HepG2 (cell line): ENCODE measurements around the gene CNIH3. TPM values are rescaled to one million over a fixed set of nuclear protein-coding genes. Genes with fewer than 3 reads are reported as not detected.

Source experiments
- ATAC-seq: fragments of 200-7000 bp; cut with Tn5 transposase; 3 replicates; pipeline ENCODE4 v1.9.1; 2020; ENCODE audit warnings: mild to moderate bottlenecking, moderate library complexity
- BruUV-seq: library from RNA; stranded (reverse); fragments of 400-500 nt; replicated peaks from 2 replicates; lab custom pipeline; 2021; lab: Mats Ljungman, UMichigan
- CTCF ChIA-PET: fragments of 300-600 bp; formaldehyde crosslinking; extraction: SDS; loops from one replicate; lab custom pipeline; 2021; ENCODE audit warnings: low total read pairs, inconsistent platforms, low intra/inter-chr PET ratio; lab: Yijun Ruan, JAX
- POLR2A ChIA-PET: fragments of 350-600 bp; sonication (Branson Sonifier 250); formaldehyde crosslinking; loops from one replicate; lab custom pipeline; 2020; ENCODE audit warnings: antibody characterized with exemption, inconsistent platforms; lab: Yijun Ruan, JAX
- DNase-seq: peaks from one replicate; pipeline ENCODE4 v3.0.0-alpha.2; 2015; ENCODE audit warnings: low spot score
- FAIRE-seq: peaks from 3 replicates; lab custom pipeline; 2011; peaks lifted over from hg19 to GRCh38; lab: Jason Lieb, UNC
- H2AFZ ChIP-seq: one replicate; pipeline ENCODE4 v1.6.1; 2011; ENCODE audit warnings: low read length, inconsistent platforms
- H3K27ac ChIP-seq: fragments of 300-600 bp; 3 replicates; pipeline ENCODE4 v1.8.0; 2011; ENCODE audit warnings: mixed run types, mild to moderate bottlenecking, mixed read lengths, low read length, inconsistent platforms; ENCODE audit not compliant: insufficient read depth; ENCODE audit errors: extremely low read length
- H3K27me3 ChIP-seq, 2 experiments: fragments of 200-600 bp in 1 of 2; 2 replicates in 1 of 2; 3 replicates in 1 of 2; pipeline versions ENCODE4 v1.6.0 to v1.8.0; 2011; ENCODE audit warnings: low read length in 2 of 2, mild to moderate bottlenecking in 2 of 2, moderate library complexity in 2 of 2, inconsistent platforms in 1 of 2; ENCODE audit not compliant: insufficient read depth in 2 of 2, control insufficient read depth in 1 of 2
- H3K36me3 ChIP-seq, 2 experiments: fragments of 200-600 bp in 1 of 2; replicated peaks in 1 of 2; 2 replicates in 1 of 2; 3 replicates in 1 of 2; pipeline versions ENCODE4 v1.5.1 to v1.8.0; 2011; ENCODE audit warnings: low read length in 2 of 2, inconsistent platforms in 1 of 2; ENCODE audit not compliant: insufficient read depth in 2 of 2, control insufficient read depth in 1 of 2
- H3K4me1 ChIP-seq: 2 replicates; pipeline ENCODE4 v1.5.1; 2012; ENCODE audit warnings: low read length, inconsistent platforms; ENCODE audit not compliant: insufficient read depth
- H3K4me2 ChIP-seq: 2 replicates; pipeline ENCODE4 v1.6.0; 2011; ENCODE audit warnings: low read depth, low read length, inconsistent platforms
- H3K4me3 ChIP-seq, 3 experiments: fragments of 200-600 bp in 1 of 3; sonication (generic), shearing (Covaris generic) in 1 of 3; replicated peaks in 1 of 3; 2 replicates each; pipeline ENCODE4 v1.5.1; 2011 to 2016; ENCODE audit warnings: low read length in 3 of 3, inconsistent platforms in 2 of 3, low read depth in 2 of 3, mild to moderate bottlenecking in 2 of 3, control low read depth in 1 of 3, mixed read lengths in 1 of 3; ENCODE audit not compliant: insufficient read depth in 1 of 3
- H3K79me2 ChIP-seq: one replicate; pipeline ENCODE4 v1.6.1; 2011; ENCODE audit warnings: low read length, inconsistent platforms; ENCODE audit not compliant: insufficient read depth
- H3K9ac ChIP-seq: 2 replicates; pipeline ENCODE4 v1.6.0; 2011; ENCODE audit warnings: mild to moderate bottlenecking, low read depth, low read length, inconsistent platforms; ENCODE audit not compliant: insufficient read depth
- H3K9me3 ChIP-seq: 2 replicates; pipeline ENCODE4 v1.5.1; 2012; ENCODE audit warnings: mild to moderate bottlenecking, low read length
- H4K20me1 ChIP-seq: 2 replicates; pipeline ENCODE4 v1.6.0; 2011; ENCODE audit warnings: inconsistent platforms, mild to moderate bottlenecking, low read length, moderate library complexity; ENCODE audit not compliant: insufficient read depth
- ISX ChIP-seq: sonication (generic); formaldehyde crosslinking; conservative IDR thresholded peaks from 2 replicates; pipeline ENCODE4 v1.5.0; 2020; ENCODE audit warnings: missing genetic modification reagents
- RERE ChIP-seq: IDR thresholded peaks from 2 replicates; pipeline ENCODE4 v1.6.1; 2016; ENCODE audit warnings: low read depth, missing genetic modification reagents, missing compliant biosample characterization
- SIX1 ChIP-seq: sonication (generic); formaldehyde crosslinking; IDR thresholded peaks from 2 replicates; pipeline ENCODE4 v1.4.0; 2020; ENCODE audit warnings: missing genetic modification reagents, borderline replicate concordance
- TCF7 ChIP-seq: sonication (generic); IDR thresholded peaks from 2 replicates; pipeline ENCODE4 v1.6.1; 2016; ENCODE audit warnings: antibody characterized with exemption, low read depth
- ZBTB7B ChIP-seq: sonication (generic); formaldehyde crosslinking; IDR thresholded peaks from 2 replicates; pipeline ENCODE4 v1.4.0; 2020; ENCODE audit warnings: missing genetic modification reagents
- WGBS: methylation state at CpG from one replicate; pipeline ENCODE4 v1.1.6; 2017; ENCODE audit warnings: low lambda C conversion rate; 5-methylcytosine and 5-hydroxymethylcytosine counted together
- in situ Hi-C: cut with HindIII; loops from 2 replicates; pipeline ENCODE4 v1.10.0; 2017; ENCODE audit warnings: low pct_unique_long_range_greater_than_20kb; ENCODE audit not compliant: extremely low pct_ligation_motif_present
- intact Hi-C: fragments of 100-400 bp; cut with micrococcal nuclease; formaldehyde crosslinking; loops from one replicate; pipeline ENCODE4 v1.10.0; 2022; ENCODE audit not compliant: unreplicated experiment
- polyA plus RNA-seq, 8 experiments: library from polyadenylated mRNA; depleted of rRNA in 3 of 8; stranded (reverse) in 7 of 8; unstranded in 1 of 8; fragments of >200 nt; fragmentation: Illumina TruSeq in 4 of 8; extraction: Trizol in 4 of 8; gene quantifications; 2 replicates each; pipeline versions ENCODE4 v1.2.1 to v1.2.3, GENCODE V29; 2011 to 2016; ENCODE audit warnings: low read depth in 4 of 8, missing spikeins in 1 of 8, mixed read lengths in 1 of 8; ENCODE audit not compliant: insufficient read depth in 1 of 8
- total RNA-seq, 5 experiments: library from RNA; depleted of rRNA; stranded (reverse); fragments of >200 nt; fragmentation: Illumina TruSeq; extraction: Trizol; gene quantifications; 2 replicates each; pipeline ENCODE4 v1.2.3, GENCODE V29; 2016; ENCODE audit warnings: low read depth in 1 of 5

Gene CNIH3
- total and polyA plus RNA-seq, 2 of the 13 experiments (the other 11 are each of a cell fraction or from before 2014, with no cell fraction given): 0.36 to 1.1 TPM

DNA sequence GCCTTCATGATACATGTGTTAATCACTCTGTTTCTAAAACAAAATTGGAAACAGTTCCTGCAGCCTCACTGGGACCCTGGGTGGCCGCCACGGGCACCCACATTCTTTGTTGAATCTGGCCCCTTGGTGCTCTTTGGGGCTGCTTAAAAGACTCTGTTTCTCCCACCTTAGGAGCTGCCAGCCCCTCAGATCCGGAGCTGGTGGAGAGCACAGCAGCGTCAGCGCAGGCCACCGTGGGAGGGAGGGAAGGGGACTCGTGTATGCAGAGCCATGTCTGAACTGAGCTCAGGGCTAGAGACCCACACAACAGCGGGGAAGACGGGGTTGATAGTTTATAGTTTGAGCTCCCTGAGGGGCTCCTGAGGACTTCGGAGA is 121.2 kb downstream of the CNIH3 start:
- H3K79me2 ChIP-seq: no peaks in the 10 kb centered on the region
- CTCF ChIA-PET: no interaction called here
- ATAC-seq (no peak), FAIRE-seq (no peak), DNase-seq (no peak)
- H3K36me3 ChIP-seq: no peaks in the 10 kb centered on the region
- POLR2A ChIA-PET: no interaction called here
- TF ChIP-seq SIX1 (CRISPR knock-in tag): no peak
- no peak overlapping the region; the same call in 1 of the 2 replicates for H3K4me2 ChIP-seq
- peaks cover 11% of the 10 kb centered on the region for H3K4me1 ChIP-seq
- in situ Hi-C loops (no loop called here), intact Hi-C loops (no loop called here)
- no peak overlapping the region for H3K4me3 ChIP-seq
- 51% methylated on average over 7 of the region's 10 CpGs for WGBS
- no peak overlapping the region for H3K27ac ChIP-seq
- BruUV-seq: no TSS peak
- no peaks in the 10 kb centered on the region for H3K9me3 ChIP-seq
- no peak overlapping the region for H3K9ac ChIP-seq
- no peak overlapping the region for H2AFZ ChIP-seq
- H4K20me1 ChIP-seq: no peaks in the 10 kb centered on the region
- H3K27me3 ChIP-seq: peaks cover 0 to 9% of the 10 kb centered on the region in 2 experiments; a peak in 2 of 5 replicates

DNA sequence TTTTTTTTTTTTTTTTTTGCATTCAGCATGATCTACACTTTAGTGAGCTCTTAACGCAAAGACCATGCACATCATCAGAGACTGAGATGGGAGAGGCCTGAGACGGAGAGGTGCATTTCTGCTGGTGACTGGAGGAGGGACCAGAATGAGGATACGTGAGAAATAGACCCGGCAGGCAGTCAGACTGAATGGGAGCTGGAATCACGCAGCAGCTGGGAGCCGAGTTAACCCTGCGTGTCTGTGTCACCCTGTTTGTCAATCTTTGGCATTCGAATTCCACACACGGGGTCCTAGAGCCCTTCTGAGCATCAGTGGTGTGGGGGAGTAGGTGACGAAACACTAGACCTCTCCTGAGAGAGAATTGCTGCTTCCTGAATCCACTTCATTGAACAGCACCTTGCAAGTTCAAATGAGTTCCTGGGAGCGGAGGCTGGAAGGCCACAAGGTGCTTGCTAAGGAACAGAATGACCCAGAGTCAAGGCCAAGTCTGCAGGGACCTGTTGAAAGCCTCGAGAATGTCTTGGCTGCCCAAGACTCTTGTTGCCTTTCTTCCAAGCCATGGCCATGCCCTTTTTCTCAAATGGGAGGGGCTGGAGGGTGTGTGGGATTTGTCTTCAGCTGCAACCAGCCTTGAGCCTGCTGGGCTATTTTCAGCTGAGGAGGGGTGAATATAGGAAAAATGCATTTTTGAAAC is 123.3 kb downstream of the CNIH3 start:
- in situ Hi-C loops: no loop called here
- no peak overlapping the region for H3K4me3 ChIP-seq
- H3K9ac ChIP-seq: no peak overlapping the region
- H3K27ac ChIP-seq: no peak overlapping the region
- WGBS: 20% methylated on average over 10 of the region's 12 CpGs
- ATAC-seq (no peak), DNase-seq (no peak), FAIRE-seq (no peak)
- H4K20me1 ChIP-seq: no peaks in the 10 kb centered on the region
- POLR2A ChIA-PET: no interaction called here
- intact Hi-C loops: no loop called here
- H2AFZ ChIP-seq: no peak overlapping the region
- no peak overlapping the region for H3K4me2 ChIP-seq
- no peaks in the 10 kb centered on the region for H3K9me3 ChIP-seq
- BruUV-seq: no TSS peak
- CTCF ChIA-PET: no interaction called here
- H3K79me2 ChIP-seq: no peaks in the 10 kb centered on the region
- H3K4me1 ChIP-seq: no peaks in the 10 kb centered on the region
- H3K36me3 ChIP-seq: no peaks in the 10 kb centered on the region
- H3K27me3 ChIP-seq: peaks cover 0 to 9% of the 10 kb centered on the region in 2 experiments; a peak in 2 of 5 replicates
- TF ChIP-seq TCF7 (no peak), ZBTB7B (CRISPR knock-in tag) (no peak), RERE (CRISPR knock-in tag) (no peak), ISX (CRISPR knock-in tag) (no peak)
